ENCODE results near the gene AEBP1. TPM values are rescaled to one million over a fixed set of nuclear protein-coding genes. Genes with fewer than 3 reads are reported as not detected.

The AEBP1 gene
- total RNA-seq, 1 donor, result 267 TPM

DNA sequence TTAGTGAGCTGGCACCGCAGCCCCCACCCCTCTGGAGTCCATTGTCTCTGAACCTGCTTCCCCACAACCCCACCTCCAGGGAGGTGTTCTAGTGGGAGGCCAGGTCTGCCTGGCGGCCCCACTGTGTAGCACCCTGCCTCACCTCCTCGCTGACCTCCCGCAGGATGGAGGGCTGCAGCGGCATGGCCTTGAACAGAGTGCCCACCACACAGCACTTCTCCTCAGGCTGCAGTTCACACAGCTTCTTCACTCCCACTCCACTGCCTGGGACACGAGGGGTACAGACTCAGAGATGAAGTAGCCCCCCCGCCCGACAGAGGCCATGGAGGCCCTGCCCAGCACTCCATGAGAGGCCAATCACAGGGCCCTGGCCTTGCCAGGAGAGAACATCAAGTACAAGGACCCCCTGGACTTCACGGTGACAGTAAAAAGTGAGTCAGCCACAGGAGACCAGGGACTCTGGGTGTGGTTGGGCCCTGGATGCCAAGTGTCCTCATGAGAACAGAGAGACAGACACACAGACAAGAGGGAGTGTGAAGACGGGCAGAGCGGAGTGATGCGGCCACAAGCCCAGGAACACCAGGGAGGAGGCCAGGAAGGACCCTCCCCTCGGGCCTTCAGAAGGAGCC, 13.8 kb downstream of the AEBP1 start:
- H3K27me3 ChIP-seq (ENCODE audit: insufficient read depth, low read length), result no peaks in the 10 kb centered on the region
- H3K36me3 ChIP-seq (ENCODE audit: insufficient read depth, low read length), result peaks cover 45% of the 10 kb centered on the region
- peaks cover 9% of the 10 kb centered on the region for H4K20me1 ChIP-seq (ENCODE audit: insufficient read depth, low read length)
- DNase-seq (ENCODE audit: insufficient read length, low spot score, missing footprints), result peak; percentile 67
- no peaks in the 10 kb centered on the region for H3K9me3 ChIP-seq (ENCODE audit: low read depth, low read length)
- H2AFZ ChIP-seq (ENCODE audit: low read length), result no peak overlapping the region
- peaks cover 40% of the 10 kb centered on the region for H3K79me2 ChIP-seq (ENCODE audit: insufficient read depth, low read length)
- H3K4me3 ChIP-seq (ENCODE audit: insufficient read depth, low read length), result no peak overlapping the region
- H3K4me2 ChIP-seq (ENCODE audit: insufficient read depth, low read length), result no peak overlapping the region
- no peak overlapping the region for H3K27ac ChIP-seq (ENCODE audit: low read depth, low read length)
- H3K4me1 ChIP-seq (ENCODE audit: insufficient read depth, low read length), result peaks cover 10% of the 10 kb centered on the region
- TF ChIP-seq CTCF (IDR thresholded peaks at IDR 0.05; ENCODE audit: extremely low read depth, low read depth, low read length), result no peak

- Histone ChIP-seq H3K27me3 (ENCODE audit: insufficient read depth, low read length) (no peaks in the 10 kb centered on the region), H2AFZ (ENCODE audit: low read length) (no peak overlapping the region), H3K4me1 (ENCODE audit: insufficient read depth, low read length) (peaks cover 11% of the 10 kb centered on the region), H3K27ac (ENCODE audit: low read depth, low read length) (no peak overlapping the region), H3K4me3 (ENCODE audit: insufficient read depth, low read length) (no peak overlapping the region), H3K9me3 (ENCODE audit: low read depth, low read length) (no peaks in the 10 kb centered on the region), H3K4me2 (ENCODE audit: insufficient read depth, low read length) (no peak overlapping the region), H3K79me2 (ENCODE audit: insufficient read depth, low read length) (peaks cover 40% of the 10 kb centered on the region), H3K36me3 (ENCODE audit: insufficient read depth, low read length) (peaks cover 31% of the 10 kb centered on the region), H4K20me1 (ENCODE audit: insufficient read depth, low read length) (peaks cover 3% of the 10 kb centered on the region)
- peak; percentile 73 for DNase-seq (ENCODE audit: insufficient read length, low spot score, missing footprints)
- no peak for TF ChIP-seq CTCF (IDR thresholded peaks at IDR 0.05; ENCODE audit: extremely low read depth, low read depth, low read length)
Measured at GRCh38 chr7:44119829-44120380, 15.8 kb downstream of the AEBP1 start.

DNA sequence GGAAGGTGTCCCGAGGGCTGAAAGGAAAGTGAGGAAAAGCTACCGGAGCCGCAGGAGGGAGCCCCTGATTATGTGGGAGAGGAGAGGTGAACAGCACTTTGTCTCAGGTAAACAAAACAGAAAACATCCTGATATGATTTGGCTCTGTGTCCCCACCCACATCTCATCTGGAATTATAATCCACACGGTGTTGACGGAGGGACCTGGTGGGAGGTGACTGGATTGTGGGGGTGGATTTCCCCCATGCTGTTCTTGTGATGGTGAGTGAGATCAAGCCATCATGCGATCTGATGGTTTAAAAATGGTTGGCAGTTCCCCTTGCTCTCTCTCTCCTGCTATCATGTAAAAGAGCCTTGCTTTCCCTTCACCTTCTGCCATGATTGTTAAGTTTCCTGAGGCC, 16.2 kb downstream of the AEBP1 start:
- no peak overlapping the region for H3K4me2 ChIP-seq (ENCODE audit: insufficient read depth, low read length)

More for the DNA sequence above, 16.2 kb downstream of the AEBP1 start:
- Histone ChIP-seq H2AFZ (ENCODE audit: low read length) (no peak overlapping the region), H3K79me2 (ENCODE audit: insufficient read depth, low read length) (peaks cover 40% of the 10 kb centered on the region), H4K20me1 (ENCODE audit: insufficient read depth, low read length) (peaks cover 3% of the 10 kb centered on the region), H3K27me3 (ENCODE audit: insufficient read depth, low read length) (no peaks in the 10 kb centered on the region), H3K36me3 (ENCODE audit: insufficient read depth, low read length) (peaks cover 29% of the 10 kb centered on the region), H3K9me3 (ENCODE audit: low read depth, low read length) (no peaks in the 10 kb centered on the region), H3K4me1 (ENCODE audit: insufficient read depth, low read length) (peaks cover 11% of the 10 kb centered on the region), H3K27ac (ENCODE audit: low read depth, low read length) (no peak overlapping the region), H3K4me3 (ENCODE audit: insufficient read depth, low read length) (no peak overlapping the region)
- peak; percentile 41 for DNase-seq (ENCODE audit: insufficient read length, low spot score, missing footprints)
- no peak for TF ChIP-seq CTCF (IDR thresholded peaks at IDR 0.05; ENCODE audit: extremely low read depth, low read depth, low read length)

Data from osteoblast (primary cell).